Measurements from ENCODE around the gene CHRNA5.

The CHRNA5 gene

GRCh38 chr15:78620527-78621421, 55.5 kb downstream of the CHRNA5 start, which contains the start of gene CHRNA3:
Gene CHRNA3 (minus strand): TSS chr15:78620996. CDS start chr15:78620794, 202 bp downstream.
- H3K27ac ChIP-seq, result no peak within 1 kb of the TSS
- CTCF ChIA-PET, result interaction anchor here (0.7 to 3.5 kb wide), 3 partner anchors 18 to 357 kb away, joined by 3 to 19 read pairs (median 5); no protein-coding TSS in a partner anchor
- no peak for TF ChIP-seq CTCF (conservative IDR thresholded peaks at IDR 0.05; ENCODE audit: low read depth)
- POLR2A ChIA-PET (ENCODE audit: low non-redundant PET), result no interaction called here
- DNase-seq (ENCODE audit: low spot score), result no peak

DNA sequence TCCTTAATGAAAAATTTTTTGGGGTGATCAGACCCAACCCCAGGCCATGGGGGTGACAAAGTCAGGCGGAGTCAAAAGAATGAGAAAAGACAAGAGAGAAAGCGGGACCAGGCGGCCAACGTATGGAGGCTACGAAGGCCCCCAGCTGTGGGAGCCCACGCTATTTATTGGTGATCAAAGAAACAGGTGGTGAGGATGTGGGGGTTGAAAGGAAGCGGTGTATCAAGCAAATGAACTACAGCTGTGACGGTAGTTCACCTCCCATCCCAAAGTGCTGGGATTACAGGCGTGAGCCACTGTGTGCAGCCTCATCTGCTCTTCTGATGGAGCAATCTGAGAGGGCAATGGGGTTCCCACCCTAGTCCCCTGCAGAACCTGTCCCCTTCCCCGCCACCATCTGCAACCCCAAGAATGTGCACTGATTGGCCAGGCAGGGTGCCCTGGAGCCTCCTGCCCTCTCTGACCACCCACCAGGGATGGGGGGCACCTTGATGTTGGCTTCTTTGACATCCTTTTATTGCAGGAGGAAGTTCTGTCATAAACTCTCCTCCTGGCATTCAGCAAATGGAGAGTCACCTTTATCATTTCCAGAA, 56.6 kb downstream of the CHRNA5 start:
- DNase-seq (ENCODE audit: low spot score), result no peak
- ChIA-PET POLR2A (ENCODE audit: low non-redundant PET) (no interaction called here), CTCF (interaction anchor here (2.1 kb wide), 1 partner anchor 17 kb away, joined by 5 read pairs; no protein-coding TSS in a partner anchor)
- H3K27ac ChIP-seq, result no peak overlapping the region
- TF ChIP-seq CTCF (conservative IDR thresholded peaks at IDR 0.05; ENCODE audit: low read depth), result no peak

- POLR2A ChIA-PET (ENCODE audit: low non-redundant PET), result no interaction called here
- no peak for TF ChIP-seq CTCF (conservative IDR thresholded peaks at IDR 0.05; ENCODE audit: low read depth)
- no peak for DNase-seq (ENCODE audit: low spot score)
- H3K27ac ChIP-seq, result no peak overlapping the region
- CTCF ChIA-PET, result interaction anchor here (1.0 kb wide), 1 partner anchor 299 kb away, joined by 4 read pairs; no protein-coding TSS in a partner anchor
Measured at GRCh38 chr15:78623786-78624497, 58.6 kb downstream of the CHRNA5 start.

- no peak for DNase-seq (ENCODE audit: low spot score)
- POLR2A ChIA-PET (ENCODE audit: low non-redundant PET), result no interaction called here
Measured at GRCh38 chr15:78624651-78625590, 59.6 kb downstream of the CHRNA5 start.

DNA sequence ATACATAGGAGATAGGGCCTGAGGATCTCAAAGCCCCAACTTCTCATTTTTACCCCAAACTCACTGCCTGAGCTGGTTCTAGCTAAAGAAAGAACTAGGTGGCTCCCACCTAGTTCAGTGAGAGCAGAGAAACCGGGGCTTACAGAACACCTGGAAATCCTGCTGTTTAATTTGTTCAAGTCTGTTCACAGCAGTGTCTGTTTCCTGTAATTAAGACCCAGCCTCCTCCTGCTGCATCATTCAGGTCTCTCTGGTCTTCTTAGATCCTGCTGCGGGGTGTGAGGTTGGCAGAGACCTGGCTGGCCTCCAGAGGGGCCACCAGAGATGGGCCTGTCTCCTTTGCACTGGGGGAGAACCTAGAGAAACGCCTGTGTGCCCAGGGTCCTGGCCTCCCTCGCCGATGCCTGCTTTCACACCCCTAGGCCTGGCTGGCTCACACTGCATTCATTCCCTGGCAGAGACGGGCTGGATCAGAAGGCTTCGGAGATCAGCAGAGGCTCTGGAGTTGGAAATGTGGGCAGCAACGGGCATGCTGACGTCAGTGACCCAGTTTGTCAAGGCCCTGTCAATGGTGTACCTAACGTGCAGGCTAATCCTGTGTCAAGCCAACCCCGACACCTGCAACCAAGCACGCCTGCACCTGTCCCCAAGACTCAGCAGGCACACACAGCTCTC, 60.4 kb downstream of the CHRNA5 start:
- TF ChIP-seq CTCF (conservative IDR thresholded peaks at IDR 0.05; ENCODE audit: low read depth), result no peak
- DNase-seq (ENCODE audit: low spot score), result no peak
- H3K27ac ChIP-seq, result no peak overlapping the region
- ChIA-PET CTCF (interaction anchor here (0.6 to 1.1 kb wide), 3 partner anchors 13 to 91 kb away, joined by 3 read pairs; no protein-coding TSS in a partner anchor), POLR2A (ENCODE audit: low non-redundant PET) (no interaction called here)

More at GRCh38 chr15:78624651-78625590, 59.6 kb downstream of the CHRNA5 start:
- TF ChIP-seq CTCF (conservative IDR thresholded peaks at IDR 0.05; ENCODE audit: low read depth), result no peak
- no peak overlapping the region for H3K27ac ChIP-seq
- CTCF ChIA-PET, result interaction anchor here (1.0 kb wide), 1 partner anchor 300 kb away, joined by 4 read pairs; no protein-coding TSS in a partner anchor

Data from RWPE1 (cell line).